ENCODE results near the gene NIN.

NIN gene

GRCh38 chr14:50830932-50831725, at the start of gene NIN:
NIN (minus strand) TSS chr14:50831162; CDS start chr14:50822056, 9,106 bp downstream.
- DNase-seq (ENCODE audit: low read depth), result peak; percentile 55

DNA sequence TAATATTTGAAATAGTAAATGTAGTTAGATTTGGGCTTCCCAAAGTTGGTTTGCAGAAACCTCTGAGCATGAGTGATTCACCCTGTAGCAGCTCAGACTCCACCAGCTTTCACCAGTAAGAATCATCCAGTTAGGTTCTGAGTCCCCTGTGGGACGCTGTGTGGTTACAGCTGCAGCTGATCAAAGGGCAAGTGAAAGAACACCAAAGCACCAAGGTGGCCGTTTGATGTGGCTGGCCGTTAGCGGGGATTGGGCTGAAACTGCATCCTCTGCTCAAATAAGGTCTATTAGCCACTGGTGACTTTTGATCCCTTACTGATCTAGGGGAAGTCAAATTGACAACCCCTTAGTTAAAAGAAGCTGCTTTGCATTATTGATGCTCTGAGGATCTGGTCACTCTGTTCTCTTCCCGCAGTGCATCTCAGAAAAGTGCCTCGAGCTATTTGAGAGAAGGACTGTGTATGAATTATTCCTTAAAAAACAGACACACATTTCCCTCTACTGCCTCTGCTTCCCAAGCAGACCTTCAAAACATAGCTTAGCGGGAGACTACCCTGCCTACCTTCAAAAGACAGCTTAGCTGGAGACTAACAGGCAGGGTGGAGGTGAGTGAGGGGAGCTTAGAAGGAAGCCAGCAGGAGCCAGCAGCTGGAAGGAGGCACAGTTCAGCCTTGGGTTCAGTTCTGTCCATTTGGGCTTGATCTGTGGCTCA, 44.6 kb upstream of the NIN start:
- peak; percentile 24 for DNase-seq (ENCODE audit: low read depth)

DNA sequence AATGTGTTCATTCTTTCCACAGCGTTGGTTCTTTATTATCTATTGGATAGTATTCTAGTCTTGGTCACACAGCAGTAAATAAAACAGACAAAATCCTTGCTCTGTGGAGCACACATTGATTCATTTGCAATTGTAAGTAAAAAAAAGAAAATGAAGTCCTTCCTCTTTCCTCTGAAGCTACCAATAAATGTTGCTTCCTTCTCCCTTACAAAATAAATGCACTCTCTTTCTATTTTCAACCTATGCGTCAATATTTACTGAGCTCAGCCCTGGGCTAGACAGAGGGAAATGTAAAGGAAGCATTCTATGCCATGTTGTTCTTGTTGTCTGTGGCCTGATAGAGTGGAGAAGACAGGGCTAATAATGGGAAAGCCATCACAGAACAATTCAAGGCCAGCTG, 43.8 kb upstream of the NIN start:
- no peak for DNase-seq (ENCODE audit: low read depth)

DNA sequence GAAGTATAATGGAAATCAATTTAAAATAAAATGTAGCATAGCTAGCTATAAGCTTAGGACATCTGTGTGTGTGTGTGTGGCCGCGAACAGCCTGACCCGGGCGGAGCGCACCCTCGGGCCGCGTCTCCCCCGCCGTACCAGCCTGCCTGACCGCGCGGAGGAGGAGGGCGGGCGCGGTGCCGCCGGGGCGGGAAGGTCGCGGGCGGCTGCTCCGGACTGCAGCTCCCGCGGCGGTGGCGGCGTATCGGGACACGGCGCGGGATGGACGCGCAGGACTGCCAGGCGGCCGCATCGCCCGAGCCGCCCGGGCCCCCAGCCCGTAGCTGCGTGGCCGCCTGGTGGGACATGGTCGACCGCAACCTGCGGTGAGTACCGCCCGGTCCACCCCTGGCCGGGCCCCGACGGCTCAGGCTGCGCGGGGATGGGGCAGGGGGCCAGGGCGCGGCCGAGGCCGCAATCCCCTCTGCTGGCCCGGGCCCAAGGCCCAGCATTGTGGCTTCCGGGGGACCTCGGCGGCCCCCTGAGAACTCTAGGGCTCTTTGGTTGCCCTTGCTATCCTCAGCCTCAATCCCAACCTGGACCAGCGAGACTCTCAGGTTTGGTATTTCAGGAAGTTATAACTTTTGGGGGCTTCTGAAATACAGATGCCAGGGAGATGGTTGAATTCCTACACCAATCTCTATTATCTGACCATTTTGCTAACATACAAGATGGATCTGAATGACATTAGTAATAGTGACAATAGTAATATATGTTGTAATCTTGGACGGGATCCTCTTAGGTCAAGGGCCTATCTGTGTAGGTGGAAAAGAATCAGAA, 41.2 kb upstream of the NIN start, which contains the start of gene ABHD12B:
TSS of gene ABHD12B (plus strand) at position 140 of the 819 bp plus-strand sequence. CDS start at position 262, 122 bp downstream.
- DNase-seq (ENCODE audit: low read depth), result no peak

DNA sequence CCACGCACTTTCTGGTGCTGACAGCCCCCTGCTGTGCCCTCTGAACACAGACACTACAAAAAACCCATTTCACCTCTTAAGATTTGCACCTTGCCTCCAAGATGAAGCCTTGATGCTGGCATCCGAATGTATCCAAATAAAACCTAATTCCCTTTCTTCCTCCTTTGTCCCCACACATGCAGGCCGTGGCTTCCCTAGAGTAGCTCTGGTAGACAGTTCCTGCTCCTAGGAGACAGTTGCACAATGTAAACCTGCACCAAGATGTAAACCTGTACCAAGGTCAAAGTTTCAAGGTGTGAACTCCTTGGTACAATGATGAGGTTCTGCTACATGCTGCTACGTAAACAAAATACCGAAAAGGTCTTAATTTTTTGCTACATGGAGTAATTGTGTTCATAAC, 40.3 kb upstream of the NIN start:
- no peak for DNase-seq (ENCODE audit: low read depth)

DNA sequence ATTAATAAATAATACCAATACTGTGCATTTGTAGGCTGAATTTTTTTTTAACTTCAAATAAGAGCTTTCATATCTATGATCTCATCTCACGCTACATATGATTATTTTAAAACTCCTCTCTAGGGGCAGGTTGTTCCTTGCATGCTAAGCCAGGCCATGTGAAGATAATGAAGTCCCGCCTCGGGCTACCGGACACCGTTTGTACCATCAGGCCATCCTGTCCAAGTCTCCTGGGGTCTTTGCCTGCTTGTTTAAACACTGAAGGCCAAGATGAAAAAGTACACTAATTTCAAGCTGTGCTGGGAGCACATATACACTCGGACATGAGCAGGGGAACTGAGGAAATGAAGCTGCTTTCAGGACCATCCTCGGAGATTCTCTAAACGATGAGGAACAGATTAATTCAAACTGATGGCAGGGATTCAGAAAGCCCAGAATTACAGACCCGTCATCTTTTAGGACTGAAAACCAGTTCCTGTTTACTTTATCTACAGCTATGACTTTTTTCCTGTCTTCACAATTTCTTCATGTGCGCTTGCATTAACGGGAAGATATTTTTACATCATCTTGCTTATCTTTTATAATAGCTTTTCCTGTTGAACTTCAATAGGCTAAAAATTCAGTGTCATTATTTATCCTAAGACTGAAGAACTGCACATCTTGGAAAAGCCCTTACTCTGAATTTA, 34.6 kb upstream of the NIN start:
- DNase-seq (ENCODE audit: low read depth), result no peak

- DNase-seq (ENCODE audit: low read depth), result no peak
Measured at GRCh38 chr14:50864946-50865345, 34.0 kb upstream of the NIN start.

GRCh38 chr14:50864237-50864636, 33.3 kb upstream of the NIN start:
- DNase-seq (ENCODE audit: low read depth), result no peak

- DNase-seq (ENCODE audit: low read depth), result no peak
Measured at GRCh38 chr14:50862036-50862570, 31.1 kb upstream of the NIN start.

DNA sequence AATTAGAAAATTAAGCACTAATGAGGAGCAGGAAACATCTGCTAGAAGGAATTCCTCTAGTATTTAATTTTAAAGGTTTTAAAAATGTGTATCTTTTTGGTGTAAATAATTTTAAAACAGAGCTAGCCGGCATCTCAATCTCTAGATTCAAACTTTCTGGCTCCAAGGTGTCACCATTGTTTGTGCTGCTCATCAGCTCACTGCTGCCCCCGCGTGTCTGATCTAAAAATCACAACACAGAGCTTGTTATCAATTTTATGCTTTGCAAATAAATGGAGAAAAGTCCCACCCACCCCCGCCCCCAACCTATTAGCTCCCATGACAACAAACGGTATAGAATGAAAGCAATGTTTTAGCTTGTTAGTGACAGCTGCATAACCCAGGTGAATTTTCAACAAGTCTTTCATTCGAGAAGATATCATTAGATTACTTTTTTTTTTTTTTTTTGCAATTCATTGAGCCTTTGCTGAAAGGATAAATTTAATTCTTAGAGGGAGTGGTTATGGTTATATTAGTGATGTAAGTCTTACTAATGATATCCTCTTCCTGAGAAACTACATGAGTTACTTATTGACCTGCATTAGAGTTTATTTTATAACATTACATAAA, 29.6 kb upstream of the NIN start:
- DNase-seq (ENCODE audit: low read depth), result peak; percentile 65

DNA sequence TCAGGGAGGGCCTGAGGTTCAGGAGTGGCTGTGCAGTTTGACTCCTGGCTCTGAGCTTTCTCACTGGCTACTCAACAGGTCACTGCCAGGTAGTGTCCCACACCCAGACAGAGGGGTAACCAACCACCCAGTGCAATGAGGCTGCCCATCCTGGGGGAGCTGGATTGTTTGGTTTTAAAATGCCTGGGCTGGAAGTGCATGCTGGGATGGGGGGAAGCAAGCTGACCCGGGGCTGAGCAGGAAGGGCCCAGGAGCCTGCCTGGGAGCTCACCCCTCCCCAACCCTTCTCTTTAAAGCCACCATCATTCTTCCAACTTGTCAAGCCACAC, 28.3 kb upstream of the NIN start:
- no peak for DNase-seq (ENCODE audit: low read depth)

DNA sequence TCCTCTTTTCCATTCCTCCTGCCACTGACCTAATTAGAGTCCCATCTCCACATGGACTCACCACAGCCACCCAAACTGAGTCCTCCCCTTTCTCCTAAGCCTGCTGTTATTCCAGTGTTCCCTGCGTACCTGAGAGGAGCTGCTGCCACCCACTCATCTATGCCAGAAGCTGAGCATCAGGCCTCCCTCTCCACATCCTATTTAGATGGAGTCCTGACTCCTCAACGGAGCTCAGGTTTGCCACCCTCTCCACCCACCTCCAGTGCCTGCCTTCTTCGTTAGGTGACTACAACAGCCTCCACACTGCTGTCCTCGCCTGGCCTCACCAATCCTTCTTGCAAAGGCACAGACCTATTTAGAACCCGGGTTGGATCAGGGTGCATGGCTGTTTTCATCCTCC, 25.7 kb upstream of the NIN start:
- no peak for DNase-seq (ENCODE audit: low read depth)

GRCh38 chr14:50855558-50855957, 24.6 kb upstream of the NIN start:
- no peak for DNase-seq (ENCODE audit: low read depth)

GRCh38 chr14:50854521-50854920, 23.6 kb upstream of the NIN start:
- no peak for DNase-seq (ENCODE audit: low read depth)

GRCh38 chr14:50853891-50854290, 22.9 kb upstream of the NIN start:
- no peak for DNase-seq (ENCODE audit: low read depth)

- DNase-seq (ENCODE audit: low read depth), result no peak
Measured at GRCh38 chr14:50846226-50846880, 15.4 kb upstream of the NIN start.

GRCh38 chr14:50845166-50845565, 14.2 kb upstream of the NIN start:
- DNase-seq (ENCODE audit: low read depth), result no peak

GRCh38 chr14:50844391-50844790, 13.4 kb upstream of the NIN start:
- no peak for DNase-seq (ENCODE audit: low read depth)

GRCh38 chr14:50839691-50840090, 8.7 kb upstream of the NIN start:
- no peak for DNase-seq (ENCODE audit: low read depth)

DNA sequence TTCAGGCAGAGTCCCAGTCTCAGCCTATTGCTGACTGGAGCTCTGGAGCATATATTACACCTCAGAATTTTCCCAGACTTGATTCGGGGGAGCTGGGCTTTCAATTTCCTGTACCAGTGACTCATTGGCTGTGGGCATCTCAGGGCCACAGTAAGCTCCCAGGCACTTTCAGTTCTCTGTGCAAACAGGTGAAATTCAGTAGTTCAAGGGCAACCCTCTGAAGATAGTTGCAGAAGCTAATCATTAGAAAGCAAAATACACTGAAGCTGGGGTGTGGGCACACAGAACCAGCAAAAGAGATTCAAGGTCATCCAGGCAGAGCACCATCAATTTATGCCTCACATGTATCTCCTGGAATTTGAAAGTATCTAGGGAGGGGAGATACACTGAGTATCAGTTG, 8.1 kb upstream of the NIN start:
- DNase-seq (ENCODE audit: low read depth), result no peak
